ENCODE measurements around the gene MMP3.

MMP3 gene

GRCh38 chr11:102831489-102832440 is 11.6 kb downstream of the MMP3 start:
- no peak for DNase-seq

GRCh38 chr11:102831128-102831488 is 12.3 kb downstream of the MMP3 start:
- no peak for DNase-seq

- no peak for DNase-seq
These were observed 13.2 kb downstream of the MMP3 start for GRCh38 chr11:102830001-102830727.

- DNase-seq, result peak; percentile 91
These were observed 14.0 kb downstream of the MMP3 start for GRCh38 chr11:102829316-102830000.

- DNase-seq, result no peak
These were observed 18.9 kb downstream of the MMP3 start for GRCh38 chr11:102824556-102824955.

GRCh38 chr11:102819491-102819890 is 23.9 kb downstream of the MMP3 start:
- DNase-seq, result peak; percentile 15

- DNase-seq, result no peak
These were observed 29.9 kb downstream of the MMP3 start for GRCh38 chr11:102813484-102813883.

- no peak for DNase-seq
These were observed 31.2 kb downstream of the MMP3 start for GRCh38 chr11:102812188-102812587.

GRCh38 chr11:102810950-102811660 is 32.3 kb downstream of the MMP3 start:
- DNase-seq, result peak; percentile 77

GRCh38 chr11:102809971-102810370 is 33.4 kb downstream of the MMP3 start:
- DNase-seq, result no peak

GRCh38 chr11:102807921-102808320 is 35.5 kb downstream of the MMP3 start:
- peak; percentile 53 for DNase-seq

- no peak for DNase-seq
These were observed 37.1 kb downstream of the MMP3 start for GRCh38 chr11:102806296-102806695.

GRCh38 chr11:102802341-102802740 is 41.1 kb downstream of the MMP3 start:
- DNase-seq, result no peak

GRCh38 chr11:102800767-102801166 is 42.6 kb downstream of the MMP3 start:
- no peak for DNase-seq

- no peak for DNase-seq
These were observed 43.6 kb downstream of the MMP3 start for GRCh38 chr11:102799681-102800340.

GRCh38 chr11:102798012-102798746 is 45.2 kb downstream of the MMP3 start, which contains the start of gene MMP1:
MMP1 (minus strand) TSS chr11:102798160; CDS start chr11:102798092, 68 bp downstream.
- DNase-seq, result no peak

GRCh38 chr11:102794382-102794781 is 49.0 kb downstream of the MMP3 start:
- DNase-seq, result peak; percentile 75

GRCh38 chr11:102793677-102794290 is 49.6 kb downstream of the MMP3 start:
- DNase-seq, result no peak

GRCh38 chr11:102792604-102793003 is 50.8 kb downstream of the MMP3 start:
- no peak for DNase-seq

GRCh38 chr11:102791271-102792036 is 52.0 kb downstream of the MMP3 start:
- DNase-seq, result no peak

All from NCI-H69 (cell line).